Osteocyte (in vitro differentiated cells): Measurements from ENCODE around the gene NKAIN4. TPM values are rescaled to one million over a fixed set of nuclear protein-coding genes. Genes with fewer than 3 reads are reported as not detected.

Experiments
- DNase-seq: peaks from one replicate; pipeline ENCODE4 v3.0.0; 2021; ENCODE audit warnings: mixed read lengths; ENCODE audit not compliant: unreplicated experiment; ENCODE audit errors: extremely low spot score
- H3K27ac Mint-ChIP-seq: one replicate; pipeline ENCODE4 v1.8.0; 2021; ENCODE audit warnings: mild to moderate bottlenecking, mixed read lengths; ENCODE audit not compliant: unreplicated experiment
- H3K27me3 Mint-ChIP-seq: one replicate; pipeline ENCODE4 v1.8.0; 2021; ENCODE audit warnings: mixed read lengths; ENCODE audit not compliant: unreplicated experiment
- H3K36me3 Mint-ChIP-seq: one replicate; pipeline ENCODE4 v1.8.0; 2021; ENCODE audit warnings: mixed read lengths; ENCODE audit not compliant: unreplicated experiment
- H3K4me1 Mint-ChIP-seq: one replicate; pipeline ENCODE4 v1.8.0; 2021; ENCODE audit warnings: mixed read lengths; ENCODE audit not compliant: unreplicated experiment
- H3K4me3 Mint-ChIP-seq: one replicate; pipeline ENCODE4 v1.8.0; 2021; ENCODE audit warnings: mild to moderate bottlenecking, moderate library complexity, mixed read lengths; ENCODE audit not compliant: unreplicated experiment
- H3K9me3 Mint-ChIP-seq: one replicate; pipeline ENCODE4 v1.8.0; 2021; ENCODE audit warnings: mixed read lengths; ENCODE audit not compliant: unreplicated experiment
- total RNA-seq: library from RNA; stranded (reverse); gene quantifications from 2 replicates; pipeline ENCODE4 v1.2.1, GENCODE V29; 2021
- TF ChIP-seq, protein P1 (sequence below): fragments of 200-600 bp; sonication (generic); IDR thresholded peaks from 2 replicates; pipeline ENCODE4 v1.5.0; 2021; ENCODE audit warnings: antibody characterized with exemption, mild to moderate bottlenecking, moderate library complexity

Gene NKAIN4
- total RNA-seq, 1 donor from 2014 or later, result 0.62 TPM

DNA sequence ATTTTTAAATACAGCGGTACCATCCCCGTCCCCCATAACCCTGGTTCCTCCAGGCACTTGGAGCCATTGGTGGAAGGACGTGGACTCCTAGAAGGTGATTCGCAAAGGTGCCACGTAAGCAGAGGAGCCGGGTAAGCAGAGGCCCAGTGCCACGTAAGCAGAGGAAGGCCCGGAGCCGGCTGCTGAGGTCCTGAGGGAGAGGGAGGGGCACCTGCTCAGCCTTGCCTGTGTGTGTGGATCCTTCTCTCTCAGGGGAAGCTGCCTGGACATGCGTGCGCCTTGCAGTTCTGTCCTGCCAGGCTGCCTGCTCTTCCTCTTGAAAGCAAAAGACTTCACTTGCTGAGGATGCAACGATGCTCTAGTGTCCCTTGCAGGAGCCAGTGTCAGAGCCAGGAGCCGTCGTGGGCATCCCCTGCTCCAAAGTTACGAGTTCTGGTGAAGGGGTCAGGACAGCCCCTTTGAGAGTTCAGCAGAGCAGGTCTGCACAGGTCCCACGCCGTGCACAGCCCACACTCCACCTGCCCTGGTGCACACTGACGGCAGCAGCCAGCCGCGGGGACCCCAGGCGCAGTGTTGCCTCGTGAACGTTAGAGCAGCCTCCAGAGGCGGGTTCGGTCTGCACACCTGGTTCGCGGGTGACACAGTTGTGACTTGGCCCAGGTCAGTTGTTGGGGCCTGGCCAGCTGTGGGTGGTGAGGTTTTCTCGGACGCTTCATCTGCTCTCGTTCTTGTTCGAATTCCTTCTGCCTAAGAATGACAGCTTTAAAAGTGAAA lies 1.9 kb upstream of the NKAIN4 start:
- H3K27ac Mint-ChIP-seq, result no peak overlapping the region
- H3K4me1 Mint-ChIP-seq, result peaks cover 13% of the 10 kb centered on the region
- H3K36me3 Mint-ChIP-seq, result no peaks in the 10 kb centered on the region
- TF ChIP-seq, protein P1, sequence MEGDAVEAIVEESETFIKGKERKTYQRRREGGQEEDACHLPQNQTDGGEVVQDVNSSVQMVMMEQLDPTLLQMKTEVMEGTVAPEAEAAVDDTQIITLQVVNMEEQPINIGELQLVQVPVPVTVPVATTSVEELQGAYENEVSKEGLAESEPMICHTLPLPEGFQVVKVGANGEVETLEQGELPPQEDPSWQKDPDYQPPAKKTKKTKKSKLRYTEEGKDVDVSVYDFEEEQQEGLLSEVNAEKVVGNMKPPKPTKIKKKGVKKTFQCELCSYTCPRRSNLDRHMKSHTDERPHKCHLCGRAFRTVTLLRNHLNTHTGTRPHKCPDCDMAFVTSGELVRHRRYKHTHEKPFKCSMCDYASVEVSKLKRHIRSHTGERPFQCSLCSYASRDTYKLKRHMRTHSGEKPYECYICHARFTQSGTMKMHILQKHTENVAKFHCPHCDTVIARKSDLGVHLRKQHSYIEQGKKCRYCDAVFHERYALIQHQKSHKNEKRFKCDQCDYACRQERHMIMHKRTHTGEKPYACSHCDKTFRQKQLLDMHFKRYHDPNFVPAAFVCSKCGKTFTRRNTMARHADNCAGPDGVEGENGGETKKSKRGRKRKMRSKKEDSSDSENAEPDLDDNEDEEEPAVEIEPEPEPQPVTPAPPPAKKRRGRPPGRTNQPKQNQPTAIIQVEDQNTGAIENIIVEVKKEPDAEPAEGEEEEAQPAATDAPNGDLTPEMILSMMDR, result no peak
- no peak overlapping the region for H3K4me3 Mint-ChIP-seq
- DNase-seq, result no peak
- H3K27me3 Mint-ChIP-seq, result peaks cover 49% of the 10 kb centered on the region
- H3K9me3 Mint-ChIP-seq, result no peaks in the 10 kb centered on the region

DNA sequence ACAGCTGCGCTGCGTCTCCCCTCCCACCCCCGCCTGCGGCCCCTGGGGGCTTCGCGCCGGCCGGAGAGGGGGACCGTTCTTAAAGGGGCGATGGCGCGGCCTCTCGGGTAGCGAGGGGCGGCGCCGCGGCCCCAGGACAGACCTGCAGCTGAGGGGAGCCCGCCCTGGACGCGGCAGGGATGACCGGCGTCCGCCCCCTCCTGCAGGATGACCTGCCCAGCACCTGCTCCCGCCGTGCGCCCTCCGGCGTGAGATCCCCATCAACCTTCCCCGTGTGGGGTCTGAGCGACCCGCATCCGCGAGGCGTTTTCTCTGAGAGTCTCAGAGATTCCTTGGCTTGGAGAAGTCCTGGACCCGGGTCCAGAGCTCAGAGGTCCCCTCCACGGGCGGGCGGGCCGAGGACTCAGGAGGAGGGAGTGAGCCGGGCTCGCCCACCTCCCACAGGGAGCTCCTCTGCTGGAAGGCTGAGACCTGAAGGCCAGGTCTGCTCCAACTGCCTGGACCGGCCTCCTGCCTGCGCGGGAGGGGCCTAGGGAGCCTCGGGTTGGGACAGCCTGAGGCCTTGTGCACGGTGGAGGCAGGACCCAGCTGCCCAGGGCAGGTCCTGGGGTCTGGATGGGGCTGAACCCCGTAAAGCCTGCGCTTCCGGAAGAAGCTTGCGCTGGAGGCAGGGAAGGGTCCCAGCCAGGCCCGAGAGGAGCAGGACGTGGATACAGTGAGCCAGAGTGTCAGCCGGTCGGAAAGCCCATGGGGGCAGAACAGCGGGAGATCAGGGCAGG lies 532 bp upstream of the NKAIN4 start:
- DNase-seq, result no peak
- H3K36me3 Mint-ChIP-seq, result no peaks in the 10 kb centered on the region
- TF ChIP-seq, protein P1, result no peak
- peaks cover 49% of the 10 kb centered on the region for H3K27me3 Mint-ChIP-seq
- H3K27ac Mint-ChIP-seq, result no peak overlapping the region
- peaks cover 13% of the 10 kb centered on the region for H3K4me1 Mint-ChIP-seq
- H3K4me3 Mint-ChIP-seq, result peak overlapping the region; percentile 55
- H3K9me3 Mint-ChIP-seq, result no peaks in the 10 kb centered on the region

DNA sequence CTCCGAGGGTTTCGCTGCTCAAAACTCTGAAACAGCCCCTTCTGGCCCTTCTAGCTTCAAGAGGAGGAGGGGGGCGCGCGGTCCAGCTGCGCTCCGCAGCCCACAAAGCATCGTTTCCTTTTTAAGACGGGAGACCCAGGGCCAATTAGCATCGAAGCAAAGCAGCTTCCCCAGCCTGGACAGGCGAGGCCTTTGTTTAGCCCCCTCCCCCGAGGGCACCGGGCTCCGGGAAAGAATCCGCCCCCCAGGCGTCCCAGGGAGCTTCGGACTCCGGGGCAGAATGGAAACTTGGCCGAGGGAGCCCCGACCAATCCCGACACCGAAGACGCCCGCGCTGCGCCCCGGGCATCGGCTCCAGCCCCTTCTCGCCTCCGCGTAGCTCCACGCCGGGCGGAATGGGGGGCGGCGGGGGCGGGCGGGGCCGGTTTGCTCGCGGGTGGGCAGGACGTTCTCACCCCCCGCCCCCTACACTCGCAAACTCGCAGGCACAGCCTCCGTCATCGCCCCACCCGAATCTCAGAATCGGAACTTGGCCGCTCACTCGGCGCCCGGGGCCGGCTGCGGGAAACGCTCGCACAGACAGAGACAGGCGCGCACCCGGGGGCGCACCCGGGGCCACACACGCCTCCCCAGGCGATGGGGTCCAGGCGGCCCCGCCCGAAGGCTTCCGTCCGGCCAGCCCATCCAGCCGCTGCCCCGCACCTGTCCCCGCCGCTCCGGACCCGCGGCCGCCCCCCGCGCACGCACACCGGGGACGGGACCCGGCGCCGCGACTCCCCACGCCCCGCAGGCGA lies 628 bp downstream of the NKAIN4 start:
- peak overlapping the region; percentile 49 for H3K4me3 Mint-ChIP-seq
- H3K27ac Mint-ChIP-seq, result no peak overlapping the region
- peaks cover 52% of the 10 kb centered on the region for H3K27me3 Mint-ChIP-seq
- H3K9me3 Mint-ChIP-seq, result no peaks in the 10 kb centered on the region
- TF ChIP-seq, protein P1, result no peak
- DNase-seq, result no peak
- H3K36me3 Mint-ChIP-seq, result no peaks in the 10 kb centered on the region
- peaks cover 13% of the 10 kb centered on the region for H3K4me1 Mint-ChIP-seq

DNA sequence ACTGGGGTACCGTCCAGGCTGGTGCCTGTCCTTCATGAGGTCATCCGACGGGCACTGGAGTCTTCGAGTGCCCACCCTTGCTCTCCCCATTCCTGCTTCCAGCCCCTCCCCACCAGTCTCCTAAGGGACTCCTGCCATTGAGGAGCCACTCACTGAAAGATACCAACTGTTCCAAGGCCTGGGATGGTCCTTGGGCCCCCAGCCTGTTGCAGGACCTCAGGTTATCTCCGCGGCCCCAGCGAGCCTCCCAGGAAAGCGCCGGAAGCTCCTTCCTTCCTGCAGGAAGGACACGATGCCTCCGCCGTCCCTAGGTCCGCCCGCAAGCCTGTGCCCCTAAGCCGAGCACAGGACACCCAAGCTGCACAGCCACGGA lies 1.2 kb downstream of the NKAIN4 start:
- TF ChIP-seq, protein P1, result no peak
- Mint-ChIP-seq H3K4me1 (peaks cover 16% of the 10 kb centered on the region), H3K27me3 (peaks cover 55% of the 10 kb centered on the region), H3K36me3 (no peaks in the 10 kb centered on the region), H3K4me3 (peak overlapping the region; percentile 49), H3K27ac (no peak overlapping the region), H3K9me3 (no peaks in the 10 kb centered on the region)
- no peak for DNase-seq
